GM12874 (cell line): ENCODE measurements around the gene EPM2AIP1.

ENCODE experiments used
- CTCF ChIP-seq: IDR thresholded peaks from 2 replicates; pipeline ENCODE4 v1.5.1; 2011; ENCODE audit warnings: low read depth, mild to moderate bottlenecking, control low read depth, low read length, moderate library complexity; ENCODE audit not compliant: insufficient read depth

Gene EPM2AIP1

GRCh38 chr3:36991147-36991546 lies 1.8 kb downstream of the EPM2AIP1 start:
- TF ChIP-seq CTCF, result no peak

GRCh38 chr3:36989568-36989967 lies 3.4 kb downstream of the EPM2AIP1 start:
- TF ChIP-seq CTCF, result no peak

- no peak for TF ChIP-seq CTCF
Observed at GRCh38 chr3:36989005-36989404, 3.9 kb downstream of the EPM2AIP1 start.

- no peak for TF ChIP-seq CTCF
Observed at GRCh38 chr3:36988356-36988755, 4.6 kb downstream of the EPM2AIP1 start.

GRCh38 chr3:36981006-36981405 lies 11.9 kb downstream of the EPM2AIP1 start:
- no peak for TF ChIP-seq CTCF

GRCh38 chr3:36973139-36973538 lies 19.8 kb downstream of the EPM2AIP1 start:
- no peak for TF ChIP-seq CTCF

GRCh38 chr3:36972163-36972562 lies 20.8 kb downstream of the EPM2AIP1 start:
- no peak for TF ChIP-seq CTCF
